Gastroesophageal sphincter (tissue), 4 donors: ENCODE measurements around the gene ECSIT. TPM values are rescaled to one million over a fixed set of nuclear protein-coding genes. Genes with fewer than 3 reads are reported as not detected.
"Not testable (repeated sequence)": the region's sequence is repeated elsewhere in the genome, so short reads cannot be mapped to it uniquely, and the experiment has no call there.

ENCODE experiments used
- ATAC-seq: fragments of 150-250 bp; one replicate; pipeline ENCODE4 v1.9.1; 2016; ENCODE audit warnings: mild to moderate bottlenecking, moderate library complexity
- H3K27ac ChIP-seq, 4 donors: fragments of 200-600 bp; sonication (generic) in 3 of 4; 1 replicate in 3 of 4; 2 replicates in 1 of 4; pipeline ENCODE4 v1.5.1; 2016 to 2019
- H3K27me3 ChIP-seq: fragments of 200-600 bp; sonication (generic); one replicate; pipeline ENCODE4 v1.5.1; 2019
- H3K36me3 ChIP-seq, 2 donors: fragments of 200-600 bp; sonication (generic); one replicate each; pipeline ENCODE4 v1.5.1; 2019; ENCODE audit warnings: control low read depth in 1 of 2
- H3K4me1 ChIP-seq, 3 donors: fragments of 200-600 bp; sonication (generic); 1 replicate in 2 of 3; 2 replicates in 1 of 3; pipeline ENCODE4 v1.5.1; 2016 to 2019; ENCODE audit warnings: control low read depth in 2 of 3
- H3K4me3 ChIP-seq, 2 donors: fragments of 200-600 bp; sonication (generic); one replicate each; pipeline ENCODE4 v1.5.1; 2019; ENCODE audit warnings: mild to moderate bottlenecking in 1 of 2, moderate library complexity in 1 of 2
- H3K9me3 ChIP-seq, 3 donors: fragments of 200-600 bp; sonication (generic); one replicate each; pipeline ENCODE4 v1.5.1; 2017 to 2019; ENCODE audit warnings: control low read depth in 2 of 3
- EP300 ChIP-seq: sonication (generic); formaldehyde crosslinking; IDR thresholded peaks from one replicate; pipeline ENCODE4 v1.6.1; 2017; ENCODE audit warnings: antibody characterized with exemption, mild to moderate bottlenecking
- POLR2A ChIP-seq, 2 donors: fragments of 450-650 bp; IDR thresholded peaks; one replicate each; pipeline ENCODE4 v1.6.1; 2017; ENCODE audit warnings: antibody characterized with exemption in 2 of 2, mild to moderate bottlenecking in 2 of 2, moderate library complexity in 1 of 2
- POLR2AphosphoS5 ChIP-seq: sonication (generic); formaldehyde crosslinking; IDR thresholded peaks from one replicate; pipeline ENCODE4 v1.6.1; 2017; ENCODE audit warnings: antibody characterized with exemption
- WGBS, 2 donors: methylation state at CpG; one replicate each; pipeline ENCODE4 v1.1.5; 2018; ENCODE audit warnings: low coverage in 1 of 2; 5-methylcytosine and 5-hydroxymethylcytosine counted together
- total RNA-seq, 4 donors: library from RNA; depleted of rRNA; stranded (reverse); fragments of >200 nt; gene quantifications; one replicate each; pipeline ENCODE4 v1.1.0, GENCODE V29; 2016
- TF ChIP-seq, protein P1 (sequence below), 4 experiments: fragments of 200-600 bp in 2 of 4; fragments of 450-650 bp in 2 of 4; sonication (generic) in 1 of 4; IDR thresholded peaks; one replicate each; pipeline ENCODE4 v1.5.1; 2017 to 2019; ENCODE audit warnings: antibody characterized with exemption in 4 of 4, mild to moderate bottlenecking in 2 of 4, moderate library complexity in 2 of 4

Gene ECSIT
- total RNA-seq, 4 donors from 2014 or later = 50.1 to 88.3 (median 65.2) TPM

GRCh38 chr19:11479898-11480714 lies 48.8 kb downstream of the ECSIT start:
- no CpG with 5 or more reads among the region's 86 CpGs for WGBS, 2 donors
- no peak for ATAC-seq
- Histone ChIP-seq H3K36me3 (peaks cover 0 to 20% of the 10 kb centered on the region in 2 donors), H3K9me3 (peaks cover 0 to 5% (median 0%) of the 10 kb centered on the region in 3 donors), H3K4me1 (peaks cover 3 to 42% (median 24%) of the 10 kb centered on the region in 3 donors), H3K27ac (no peak overlapping the region), H3K4me3 (peak overlapping the region in 1 of 2 donors; percentile 33), H3K27me3 (peaks cover 62% of the 10 kb centered on the region)
- TF ChIP-seq POLR2AphosphoS5 = no peak
- TF ChIP-seq, protein P1, sequence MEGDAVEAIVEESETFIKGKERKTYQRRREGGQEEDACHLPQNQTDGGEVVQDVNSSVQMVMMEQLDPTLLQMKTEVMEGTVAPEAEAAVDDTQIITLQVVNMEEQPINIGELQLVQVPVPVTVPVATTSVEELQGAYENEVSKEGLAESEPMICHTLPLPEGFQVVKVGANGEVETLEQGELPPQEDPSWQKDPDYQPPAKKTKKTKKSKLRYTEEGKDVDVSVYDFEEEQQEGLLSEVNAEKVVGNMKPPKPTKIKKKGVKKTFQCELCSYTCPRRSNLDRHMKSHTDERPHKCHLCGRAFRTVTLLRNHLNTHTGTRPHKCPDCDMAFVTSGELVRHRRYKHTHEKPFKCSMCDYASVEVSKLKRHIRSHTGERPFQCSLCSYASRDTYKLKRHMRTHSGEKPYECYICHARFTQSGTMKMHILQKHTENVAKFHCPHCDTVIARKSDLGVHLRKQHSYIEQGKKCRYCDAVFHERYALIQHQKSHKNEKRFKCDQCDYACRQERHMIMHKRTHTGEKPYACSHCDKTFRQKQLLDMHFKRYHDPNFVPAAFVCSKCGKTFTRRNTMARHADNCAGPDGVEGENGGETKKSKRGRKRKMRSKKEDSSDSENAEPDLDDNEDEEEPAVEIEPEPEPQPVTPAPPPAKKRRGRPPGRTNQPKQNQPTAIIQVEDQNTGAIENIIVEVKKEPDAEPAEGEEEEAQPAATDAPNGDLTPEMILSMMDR (IDR thresholded peaks at IDR 0.05) = no peak

GRCh38 chr19:11479090-11479897 lies 49.6 kb downstream of the ECSIT start:
- Histone ChIP-seq H3K4me1 (peaks cover 3 to 42% (median 24%) of the 10 kb centered on the region in 3 donors), H3K9me3 (peaks cover 0 to 5% (median 0%) of the 10 kb centered on the region in 3 donors), H3K36me3 (peaks cover 0 to 13% of the 10 kb centered on the region in 2 donors), H3K27ac (no peak overlapping the region), H3K27me3 (peaks cover 54% of the 10 kb centered on the region), H3K4me3 (peak overlapping the region in 1 of 2 donors; percentile 33)
- ATAC-seq = no peak
- WGBS, 2 donors = 12 to 23% methylated on average over 18 to 22 of the region's 62 CpGs
- TF ChIP-seq POLR2A (IDR thresholded peaks at IDR 0.05) (no peak), EP300 (no peak), POLR2AphosphoS5 (no peak)

DNA sequence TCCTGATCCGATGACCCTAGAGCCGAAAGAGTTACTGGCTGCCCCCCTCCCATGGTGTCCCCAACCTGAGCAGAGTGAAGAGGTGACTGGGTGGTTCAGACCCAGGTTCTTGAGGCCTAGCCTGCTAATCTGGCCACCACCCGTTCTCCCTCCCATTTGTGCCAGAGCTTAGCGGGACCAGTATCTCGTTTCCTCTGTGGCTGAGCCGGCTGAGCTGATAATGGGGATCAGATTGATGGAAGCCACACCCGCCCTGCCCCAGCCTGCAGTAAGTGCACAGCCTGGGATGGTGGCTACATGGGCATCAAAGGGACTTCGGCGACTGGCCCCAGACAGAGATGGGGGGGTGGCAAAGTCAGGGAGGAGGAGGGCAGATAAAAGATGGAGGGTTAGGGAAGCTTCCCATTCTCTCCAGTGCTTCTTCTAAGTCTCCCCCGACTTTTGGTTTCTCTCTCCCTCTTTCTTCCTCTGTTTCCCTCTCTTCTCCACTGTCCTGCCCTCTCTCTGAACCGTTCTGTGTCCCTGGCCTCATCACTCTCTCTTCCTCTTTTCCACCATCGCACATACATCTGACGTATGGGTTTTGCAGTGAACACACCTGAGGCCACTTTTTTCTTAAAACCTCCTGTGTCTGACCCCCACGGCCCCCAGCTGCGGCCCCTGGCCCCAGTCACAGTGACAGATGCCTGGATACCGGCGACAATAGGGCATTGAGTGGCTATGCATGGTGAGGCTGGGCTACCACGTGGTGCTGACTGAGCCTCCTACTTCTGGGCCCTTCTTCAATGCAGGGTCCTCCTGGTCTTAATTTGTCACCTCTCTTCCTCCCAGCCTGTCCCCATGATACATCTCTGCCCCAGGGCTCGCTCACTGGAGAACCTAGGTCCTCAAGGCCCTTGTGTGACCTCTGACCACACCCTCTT lies 50.5 kb downstream of the ECSIT start:
- Histone ChIP-seq H3K4me1 (peaks cover 3 to 42% (median 24%) of the 10 kb centered on the region in 3 donors), H3K27me3 (peaks cover 45% of the 10 kb centered on the region), H3K9me3 (peaks cover 0 to 5% (median 0%) of the 10 kb centered on the region in 3 donors), H3K27ac (no peak overlapping the region), H3K36me3 (peaks cover 0 to 4% of the 10 kb centered on the region in 2 donors), H3K4me3 (no peak overlapping the region)
- no peak for TF ChIP-seq POLR2A (IDR thresholded peaks at IDR 0.05)
- TF ChIP-seq, protein P1 (IDR thresholded peaks at IDR 0.05) = no peak
- TF ChIP-seq EP300 = no peak
- TF ChIP-seq POLR2AphosphoS5 = no peak
- 60 to 66% methylated on average over 2 to 15 of the region's 19 CpGs for WGBS, 2 donors
- ATAC-seq = no peak

- peaks cover 3 to 17% (median 8%) of the 10 kb centered on the region in 3 donors for H3K4me1 ChIP-seq
- peaks cover 34% of the 10 kb centered on the region for H3K27me3 ChIP-seq
- no peak overlapping the region for H3K4me3 ChIP-seq
- WGBS, 2 donors = 33 to 64% methylated on average over 1 to 4 of the region's 8 CpGs
- H3K9me3 ChIP-seq = peaks cover 0 to 5% (median 0%) of the 10 kb centered on the region in 3 donors
- H3K27ac ChIP-seq = no peak overlapping the region
- no peak for TF ChIP-seq EP300
- TF ChIP-seq, protein P1 (IDR thresholded peaks at IDR 0.05) = no peak
- no peak for TF ChIP-seq POLR2A (IDR thresholded peaks at IDR 0.05)
- no peak for TF ChIP-seq POLR2AphosphoS5
- H3K36me3 ChIP-seq = no peaks in the 10 kb centered on the region
- ATAC-seq = no peak
These were observed 53.1 kb downstream of the ECSIT start for GRCh38 chr19:11475861-11476260.

GRCh38 chr19:11475343-11475742 lies 53.6 kb downstream of the ECSIT start:
- Histone ChIP-seq H3K4me1 (peaks cover 3 to 12% (median 8%) of the 10 kb centered on the region in 3 donors), H3K27me3 (peaks cover 32% of the 10 kb centered on the region)
- WGBS, 2 donors = 94 to 100% methylated on average over 1 to 3 of the region's 3 CpGs
- not testable (repeated sequence) for H3K36me3 ChIP-seq, H3K27ac ChIP-seq, ATAC-seq, H3K9me3 ChIP-seq, H3K4me3 ChIP-seq
